HG03575 (cell line): ENCODE measurements around the gene NPAS2.

ENCODE experiments used
- ATAC-seq: cut with Tn5 transposase; IDR thresholded peaks from one replicate; pipeline ENCODE4 v1.9.1; 2021; ENCODE audit not compliant: unreplicated experiment, insufficient number of reproducible peaks, low FRiP score; ENCODE audit errors: extremely low read depth

Gene NPAS2

GRCh38 chr2:100845141-100845991 lies 25.4 kb downstream of the NPAS2 start:
- ATAC-seq: no peak

- no peak for ATAC-seq
Observed at GRCh38 chr2:100846716-100847115, 26.8 kb downstream of the NPAS2 start.

- no peak for ATAC-seq
Observed at GRCh38 chr2:100852447-100852846, 32.5 kb downstream of the NPAS2 start.

- ATAC-seq: no peak
Observed at GRCh38 chr2:100852999-100853908, 33.3 kb downstream of the NPAS2 start.

GRCh38 chr2:100853909-100854810 lies 34.2 kb downstream of the NPAS2 start:
- no peak for ATAC-seq

GRCh38 chr2:100855084-100855483 lies 35.1 kb downstream of the NPAS2 start:
- no peak for ATAC-seq

- no peak for ATAC-seq
Observed at GRCh38 chr2:100855606-100856005, 35.7 kb downstream of the NPAS2 start.

- no peak for ATAC-seq
Observed at GRCh38 chr2:100856732-100857131, 36.8 kb downstream of the NPAS2 start.

GRCh38 chr2:100857341-100857740 lies 37.4 kb downstream of the NPAS2 start:
- ATAC-seq: no peak

GRCh38 chr2:100857915-100858314 lies 38.0 kb downstream of the NPAS2 start:
- no peak for ATAC-seq

- no peak for ATAC-seq
Observed at GRCh38 chr2:100859902-100860301, 40.0 kb downstream of the NPAS2 start.

- ATAC-seq: no peak
Observed at GRCh38 chr2:100861340-100861739, 41.4 kb downstream of the NPAS2 start.

- no peak for ATAC-seq
Observed at GRCh38 chr2:100862081-100862480, 42.1 kb downstream of the NPAS2 start.

GRCh38 chr2:100865816-100866460 lies 46.0 kb downstream of the NPAS2 start:
- no peak for ATAC-seq

GRCh38 chr2:100868083-100868482 lies 48.1 kb downstream of the NPAS2 start:
- no peak for ATAC-seq

GRCh38 chr2:100869120-100869519 lies 49.2 kb downstream of the NPAS2 start:
- no peak for ATAC-seq

- no peak for ATAC-seq
Observed at GRCh38 chr2:100870652-100871531, 51.0 kb downstream of the NPAS2 start.
